SIG-M5 (cell line): ENCODE results near the gene PDE11A.

Experiments used
- DNase-seq: peaks from one replicate; lab custom pipeline; 2025; lab: John Stamatoyannopoulos, UW

Gene PDE11A

DNA sequence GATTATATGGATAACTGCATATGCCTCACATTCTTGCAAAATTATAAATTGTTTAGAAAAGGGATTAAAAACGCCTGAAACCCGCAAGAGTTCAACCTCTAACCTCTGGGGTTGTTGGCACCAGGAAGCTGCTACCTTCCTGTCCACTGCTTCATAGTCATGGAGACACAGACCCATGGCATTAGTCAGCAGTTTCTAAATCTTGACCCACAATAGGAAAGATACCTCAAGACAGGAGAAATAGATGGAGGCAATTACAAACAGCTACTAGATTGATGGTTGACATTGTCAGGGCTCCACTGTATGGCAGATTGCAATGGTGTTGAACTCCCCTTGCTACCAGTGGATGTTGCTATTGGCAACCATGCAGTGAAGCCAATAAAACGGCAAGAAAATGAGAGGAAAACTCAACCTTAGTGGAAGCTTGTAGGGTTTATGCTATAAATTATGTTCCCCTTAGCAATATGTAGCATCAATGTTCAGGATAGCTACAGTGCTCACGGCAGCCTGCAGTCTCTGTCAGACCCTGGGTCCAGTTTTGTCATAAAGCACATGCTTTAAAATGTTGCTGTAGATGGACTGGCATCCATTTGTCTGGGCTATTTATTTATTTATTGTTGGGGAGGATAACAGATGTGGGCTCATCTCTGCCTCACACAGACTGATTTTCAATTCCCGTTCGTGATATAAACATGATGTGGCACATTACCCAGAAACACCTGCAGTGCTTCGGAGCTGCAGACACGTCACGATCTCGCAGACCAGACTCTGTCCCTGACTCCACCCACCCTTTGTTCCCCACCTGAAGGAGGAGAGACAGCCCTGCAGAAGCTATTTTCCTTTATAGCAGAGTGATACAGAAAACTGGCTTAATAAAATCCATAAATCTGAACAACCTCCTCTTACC is 446.6 kb downstream of the PDE11A start:
- DNase-seq: no peak

DNA sequence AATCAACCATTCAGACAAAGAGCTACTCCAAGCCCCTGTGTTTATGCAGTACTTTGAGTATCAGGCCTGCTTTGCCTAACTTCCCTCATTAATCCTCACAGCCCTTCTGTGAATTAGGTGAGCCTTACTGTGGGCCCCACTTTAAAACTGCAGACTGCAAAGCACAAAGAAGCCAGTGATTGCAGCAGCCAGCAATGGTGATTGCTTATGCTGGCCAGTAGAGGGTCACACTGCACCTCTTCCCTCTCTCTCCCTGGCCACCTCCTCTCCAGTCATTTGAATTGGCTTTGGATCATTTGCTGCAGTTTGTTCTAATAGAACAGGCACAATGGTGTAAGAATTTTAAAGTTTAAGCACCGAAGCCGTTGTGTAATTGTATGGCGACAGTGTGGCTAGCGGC is 450.1 kb downstream of the PDE11A start:
- DNase-seq: no peak

DNA sequence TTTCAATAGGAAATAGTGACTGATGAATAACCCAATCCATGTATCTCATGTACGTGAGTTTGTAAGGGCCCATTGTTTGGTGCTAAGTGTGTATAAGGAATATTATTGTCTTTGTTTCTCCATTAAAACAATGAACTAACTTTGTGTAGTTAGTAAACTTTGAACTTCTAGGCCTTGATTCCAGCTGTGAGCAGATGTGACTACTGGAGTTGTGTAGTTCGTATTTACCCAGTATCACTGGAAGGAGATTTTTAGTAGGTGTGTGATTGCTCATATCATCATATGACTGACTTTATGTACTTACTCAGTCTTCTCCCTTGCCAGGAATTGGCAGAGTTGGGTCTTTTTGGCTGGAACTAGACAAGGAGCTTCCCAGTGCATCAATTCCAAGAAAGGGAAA is 452.6 kb downstream of the PDE11A start:
- DNase-seq: no peak

DNA sequence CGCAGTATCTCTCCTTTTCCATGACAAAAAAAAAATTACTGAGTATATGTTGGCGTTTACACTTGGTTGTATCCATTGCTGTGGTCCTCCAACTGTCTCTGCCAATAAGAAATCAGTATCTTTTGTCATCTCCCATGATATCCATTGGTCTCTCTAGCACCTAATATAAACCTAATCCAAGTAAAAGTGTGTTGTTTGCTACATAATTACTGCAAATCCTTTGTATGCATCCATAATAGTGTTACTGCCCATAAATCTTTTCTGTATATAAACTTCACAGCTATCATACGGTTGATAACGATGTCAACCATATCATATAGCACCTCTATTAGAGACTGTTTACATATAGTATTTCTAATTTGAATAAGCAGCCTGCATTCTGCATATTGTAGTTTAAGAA is 453.1 kb downstream of the PDE11A start:
- DNase-seq: no peak

DNA sequence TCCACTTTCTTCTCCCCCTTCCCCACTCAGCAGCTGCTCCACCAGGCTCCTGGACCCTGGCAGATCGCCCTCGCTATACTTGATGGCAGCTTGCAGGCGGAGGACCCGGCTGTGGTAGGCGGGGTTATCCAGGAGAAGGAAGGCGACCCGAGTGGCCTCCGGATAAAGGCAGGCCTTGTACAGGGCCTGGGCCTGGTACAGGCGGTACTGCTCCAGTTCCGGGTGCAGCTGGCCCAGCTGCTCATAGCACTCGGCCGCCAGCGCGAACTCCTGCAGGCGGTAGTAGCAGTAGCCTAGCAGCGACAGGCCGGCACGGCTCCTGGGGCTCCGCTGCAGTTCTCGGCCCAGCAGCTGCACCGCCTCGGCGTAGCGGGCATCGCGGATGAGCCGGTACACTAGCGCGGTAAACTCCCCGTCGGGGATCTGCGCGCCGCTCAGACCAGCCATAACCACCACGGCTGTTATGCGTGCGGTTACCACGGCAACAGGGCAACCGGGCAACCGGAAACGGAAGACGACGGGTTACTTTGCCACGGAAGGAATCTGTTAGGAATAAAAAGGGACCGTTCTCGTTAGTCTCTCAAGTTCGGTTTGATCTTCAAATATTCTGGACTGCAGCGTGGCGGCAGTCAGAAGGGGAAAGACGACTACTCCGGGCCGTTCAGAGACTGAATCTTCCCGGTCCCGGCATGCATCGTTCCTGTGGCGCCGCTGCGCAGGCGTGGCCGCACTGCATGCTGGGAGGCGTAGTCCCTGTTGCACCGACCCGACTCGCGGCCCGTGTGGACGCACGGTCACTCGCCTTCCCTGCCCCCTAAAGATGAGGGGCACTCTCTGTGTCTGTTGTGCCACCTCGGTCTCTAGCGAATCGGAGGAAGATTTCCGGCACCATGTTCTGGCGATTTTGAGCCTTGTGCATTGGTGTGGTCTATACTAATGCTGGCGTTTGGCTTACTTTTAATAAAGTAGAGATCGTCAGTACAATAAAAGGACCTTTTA is 454.0 kb downstream of the PDE11A start:
- DNase-seq: peak; percentile 60

DNA sequence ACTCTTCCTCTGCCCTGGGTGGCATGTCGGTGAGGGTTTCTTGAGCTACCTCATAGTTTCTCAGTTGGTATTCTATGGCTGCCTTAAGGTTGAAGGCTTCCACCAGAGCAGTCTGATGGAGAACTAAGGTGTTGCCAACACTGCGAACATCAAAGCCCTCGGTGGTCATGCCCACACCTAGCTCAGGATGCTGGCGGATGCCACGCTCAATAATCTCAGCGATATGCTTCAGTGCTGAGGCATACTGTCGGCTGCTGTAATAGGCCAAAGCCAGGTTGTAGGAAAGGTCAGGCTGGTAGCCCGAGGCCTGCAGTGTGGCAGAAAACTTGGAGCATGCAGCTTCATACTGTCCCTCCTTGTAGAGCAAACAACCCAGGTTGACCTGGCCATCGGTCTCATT is 454.7 kb downstream of the PDE11A start:
- no peak for DNase-seq

DNA sequence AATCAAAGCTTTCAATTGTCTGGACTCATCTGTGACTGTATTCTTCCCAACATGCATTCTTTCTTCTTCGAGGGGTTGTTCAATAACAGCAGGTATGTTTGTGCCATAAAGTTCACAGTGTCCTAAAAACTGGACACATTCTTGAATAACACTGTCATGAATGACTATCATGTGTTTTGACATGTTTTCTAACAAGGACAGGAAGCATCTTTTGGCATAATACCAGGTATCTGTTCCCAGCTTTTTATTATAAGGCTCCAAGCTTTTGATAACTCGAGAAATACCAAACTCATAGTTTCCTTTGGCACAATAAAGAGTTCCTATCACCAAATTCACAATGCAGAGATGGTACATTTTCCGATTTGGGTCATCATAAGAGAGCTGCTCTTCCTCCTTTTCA is 455.8 kb downstream of the PDE11A start:
- no peak for DNase-seq

DNA sequence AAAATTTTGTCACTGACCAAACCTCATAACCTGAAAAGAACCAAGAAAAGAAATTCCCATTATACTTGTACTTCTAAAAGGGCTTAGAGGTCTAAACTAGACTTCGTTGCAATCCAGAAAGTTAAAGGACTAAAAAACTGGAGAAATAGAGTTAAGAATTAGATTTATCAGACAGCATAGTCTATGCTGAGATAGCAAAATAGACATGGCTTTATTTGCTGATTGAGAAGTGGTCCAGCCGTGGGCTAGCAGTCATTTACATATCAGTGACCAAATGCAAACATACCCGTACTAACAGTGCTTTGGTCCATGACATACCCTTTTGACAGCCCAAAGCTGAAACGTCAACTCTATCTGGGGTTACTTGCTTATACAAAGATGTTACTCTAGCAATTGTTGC is 456.5 kb downstream of the PDE11A start:
- DNase-seq: no peak

DNA sequence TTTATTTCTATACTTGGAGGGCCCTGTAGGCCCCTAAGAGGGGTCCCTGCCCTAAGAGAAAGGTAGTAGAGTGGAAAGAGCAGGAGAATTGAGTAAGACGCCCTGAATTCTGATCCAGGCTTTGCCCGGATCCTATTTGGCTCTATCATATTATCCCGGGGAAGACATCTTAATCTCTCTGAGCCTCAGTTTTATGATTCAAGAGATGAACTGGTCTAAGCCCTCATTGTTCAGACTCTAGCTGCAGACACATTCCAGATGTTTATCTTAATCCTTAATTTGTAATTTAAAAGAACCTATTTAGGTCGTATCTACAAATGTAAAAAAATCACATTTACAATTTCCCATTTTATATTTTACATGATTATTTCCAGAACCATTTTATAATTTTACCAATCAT is 459.9 kb downstream of the PDE11A start:
- DNase-seq: no peak

DNA sequence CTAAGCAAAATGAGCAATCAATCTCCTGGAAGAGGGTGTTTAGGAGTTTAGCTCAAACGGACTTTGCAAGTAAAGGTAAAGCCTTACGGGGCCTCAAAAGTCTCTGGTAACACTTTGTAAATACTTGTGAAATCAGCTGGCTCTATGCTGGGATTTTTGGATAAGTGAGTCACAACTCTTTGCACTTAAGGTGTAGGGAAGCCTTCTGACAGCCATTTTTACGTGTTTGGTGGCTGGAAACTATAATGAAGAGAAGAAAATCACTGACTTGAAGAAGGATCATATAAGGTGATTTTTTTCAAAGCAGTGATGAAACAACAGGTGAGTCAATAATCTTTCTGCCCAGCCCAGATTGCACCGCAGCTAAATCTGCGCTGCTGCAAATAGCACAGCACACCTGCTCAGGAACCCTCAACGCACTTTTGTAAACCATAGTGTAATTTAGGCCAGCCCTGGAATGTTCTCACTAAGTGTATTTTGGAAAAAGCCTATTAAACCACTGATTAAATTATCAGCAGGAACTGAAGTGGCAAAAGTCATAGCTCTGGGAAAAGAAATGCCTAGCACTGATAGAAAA is 461.2 kb downstream of the PDE11A start:
- DNase-seq: no peak

DNA sequence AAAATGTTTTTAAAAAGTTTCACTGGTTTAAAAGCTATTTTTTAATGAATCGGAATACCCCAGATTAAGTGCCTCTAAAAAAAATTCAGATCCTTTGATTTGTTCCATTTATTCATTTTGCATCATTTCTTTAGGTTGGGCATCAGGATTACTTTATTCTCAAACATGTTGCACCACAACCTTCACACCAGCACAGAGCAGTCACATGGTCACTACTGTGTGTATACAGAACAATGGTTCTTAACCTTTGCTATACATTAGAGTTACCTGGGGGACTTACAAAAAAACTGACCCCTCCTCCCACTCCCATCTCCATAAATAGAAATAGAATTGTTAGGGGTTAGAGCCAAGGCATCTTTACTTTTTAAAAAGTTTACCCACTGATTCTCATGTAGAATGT is 461.8 kb downstream of the PDE11A start:
- DNase-seq: no peak

DNA sequence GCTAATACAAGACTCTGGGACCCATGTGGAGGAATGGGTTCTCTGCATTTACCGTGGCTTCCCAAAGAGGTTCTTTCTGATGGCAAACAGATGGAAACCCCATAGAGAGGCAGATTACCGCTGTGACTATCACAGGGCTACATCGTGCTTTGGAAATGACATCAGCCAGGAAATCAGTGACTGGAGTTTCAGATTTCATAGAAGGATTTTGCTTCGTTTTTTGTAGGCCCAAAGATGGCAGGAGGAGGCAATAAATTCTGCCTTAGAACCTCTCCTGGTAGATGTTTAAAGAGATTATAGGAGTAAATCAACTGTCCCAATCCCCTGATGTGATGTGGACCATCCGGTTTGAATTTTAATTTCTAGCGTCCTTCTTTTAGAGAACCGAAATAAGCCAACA is 465.9 kb downstream of the PDE11A start:
- DNase-seq: no peak

DNA sequence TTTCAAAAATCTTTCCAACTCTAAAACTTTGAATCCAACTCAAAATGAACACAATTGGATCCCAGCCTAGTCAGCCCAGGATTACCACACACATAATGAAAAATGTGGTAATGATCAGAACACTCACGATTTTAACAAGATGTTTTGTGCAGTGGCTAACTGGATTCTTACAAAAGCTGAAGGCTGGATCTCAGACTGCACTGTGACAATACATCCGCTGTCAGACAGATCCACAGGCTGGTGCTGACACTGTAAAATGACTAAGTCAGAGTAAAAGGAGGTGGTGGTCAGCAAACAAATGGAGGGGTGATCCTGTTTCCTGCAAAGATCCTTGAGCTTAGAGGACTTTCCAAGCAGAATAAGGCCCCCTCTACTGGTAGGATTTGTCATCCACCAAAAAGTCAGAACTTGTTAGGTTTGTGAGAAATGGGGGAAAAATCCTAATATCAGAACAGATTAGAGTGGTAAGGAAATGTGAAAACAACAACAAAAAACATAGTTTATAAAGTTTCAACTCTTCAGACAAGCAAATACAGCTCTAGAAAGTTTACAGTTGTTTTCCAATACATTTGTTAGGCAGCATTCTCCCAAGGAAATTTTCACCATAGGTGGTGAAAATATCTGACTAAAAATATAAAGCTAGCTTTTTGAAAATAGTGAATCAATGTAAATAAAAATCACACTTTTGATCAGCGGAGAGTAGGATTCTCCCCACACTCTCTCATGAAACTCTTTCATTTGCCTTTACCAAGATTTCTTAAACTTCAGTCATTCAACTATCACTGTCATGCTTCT is 468.1 kb downstream of the PDE11A start:
- DNase-seq: no peak

DNA sequence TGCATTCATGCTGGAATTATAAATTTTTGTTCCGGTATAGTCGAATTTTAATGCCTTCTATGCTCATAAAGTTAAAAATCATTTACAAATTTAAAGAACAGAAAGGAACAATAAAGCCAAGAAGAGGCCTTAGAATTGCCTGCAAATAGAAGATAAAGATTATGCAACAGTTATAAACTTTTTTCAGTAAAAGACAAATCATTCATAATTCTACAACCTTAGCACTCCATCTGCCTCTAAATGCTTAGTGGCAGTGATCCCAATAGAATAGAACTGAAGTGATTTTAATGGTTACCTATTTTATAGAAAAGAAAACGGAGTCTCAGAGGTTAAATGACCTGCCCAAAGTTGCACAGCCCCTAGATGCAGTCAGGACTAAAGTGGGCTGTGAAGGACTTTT is 468.8 kb downstream of the PDE11A start:
- DNase-seq: no peak

DNA sequence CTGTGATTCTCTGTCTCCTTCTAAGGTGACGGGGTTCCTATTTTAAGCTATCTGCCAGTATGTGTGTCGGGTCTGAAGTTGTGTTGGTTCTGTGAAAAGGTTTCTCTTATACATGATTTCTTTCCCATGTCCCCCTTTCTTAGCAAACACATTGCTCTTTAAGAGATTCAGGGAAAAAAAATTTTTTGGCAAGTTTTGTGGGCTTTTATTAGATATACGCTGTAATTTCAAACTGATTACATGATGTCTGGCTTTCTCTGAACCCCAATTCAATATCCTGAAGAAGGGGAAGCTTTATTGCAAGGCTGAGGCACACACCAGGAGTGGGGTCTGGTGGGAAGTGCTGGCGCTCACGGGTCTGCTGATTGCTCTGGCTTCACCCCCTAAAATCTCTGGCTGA is 469.4 kb downstream of the PDE11A start:
- DNase-seq: no peak

DNA sequence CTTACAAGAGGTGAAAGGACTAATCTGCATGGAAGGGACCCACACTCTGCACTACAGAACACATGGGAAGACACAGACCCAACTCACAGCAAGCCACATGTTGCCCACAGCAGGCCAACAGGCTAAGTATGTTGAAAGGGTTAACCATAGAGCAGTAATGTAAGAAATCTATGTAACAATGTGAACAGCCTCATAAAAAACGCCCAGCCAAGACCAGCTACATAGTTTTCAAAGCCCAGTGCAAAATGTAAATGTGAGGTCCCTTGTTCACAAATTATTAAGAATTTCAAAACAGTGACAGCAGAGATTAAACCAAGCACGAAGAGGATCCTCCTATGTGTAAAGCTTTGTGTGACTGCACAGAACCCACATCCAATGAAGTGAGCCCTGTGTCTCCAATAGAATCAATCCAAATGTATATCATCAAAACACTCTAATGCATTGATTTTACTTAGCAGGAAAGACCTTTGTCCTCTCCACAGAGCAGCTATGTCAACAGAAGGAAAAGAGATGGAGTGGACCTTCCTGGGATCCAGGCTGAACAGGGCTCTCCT is 469.9 kb downstream of the PDE11A start:
- DNase-seq: no peak

DNA sequence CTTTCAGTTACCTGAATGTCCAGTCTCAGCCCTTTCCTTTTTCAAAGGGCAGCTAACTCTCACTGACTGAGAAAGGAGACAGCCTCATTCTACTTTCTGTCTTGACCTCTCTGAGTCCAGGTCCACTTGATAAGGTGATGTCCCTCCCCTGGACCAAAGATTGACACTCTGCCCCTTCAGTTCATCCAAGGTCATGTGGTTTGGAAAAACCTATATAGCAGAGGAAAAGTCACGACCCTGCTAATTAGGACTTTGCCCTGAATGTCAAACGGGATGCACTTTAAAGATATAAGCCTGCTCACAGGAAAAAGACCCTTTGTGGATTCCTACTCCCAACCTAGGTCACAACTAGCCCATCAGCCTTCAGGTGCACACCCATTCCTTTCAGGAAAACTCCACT is 471.7 kb downstream of the PDE11A start:
- no peak for DNase-seq

DNA sequence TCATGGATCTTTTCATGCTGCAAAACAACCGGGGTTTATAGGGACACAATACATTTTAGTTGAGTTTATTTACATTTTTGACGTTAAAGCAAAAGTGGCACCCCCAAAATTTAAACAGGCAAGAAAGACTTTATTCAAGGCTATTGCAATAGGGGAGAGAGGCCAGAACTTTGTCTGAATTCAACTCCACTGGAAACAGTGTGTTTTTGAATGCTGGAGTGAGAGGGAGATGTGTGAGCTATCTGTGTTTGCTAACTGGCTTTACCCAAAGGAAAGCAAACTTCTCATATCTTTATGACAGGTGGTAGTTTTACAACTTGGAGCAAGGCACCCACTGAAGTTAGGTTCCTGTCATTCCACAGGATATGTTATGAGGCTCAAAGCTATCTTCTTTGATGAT is 472.6 kb downstream of the PDE11A start:
- no peak for DNase-seq

DNA sequence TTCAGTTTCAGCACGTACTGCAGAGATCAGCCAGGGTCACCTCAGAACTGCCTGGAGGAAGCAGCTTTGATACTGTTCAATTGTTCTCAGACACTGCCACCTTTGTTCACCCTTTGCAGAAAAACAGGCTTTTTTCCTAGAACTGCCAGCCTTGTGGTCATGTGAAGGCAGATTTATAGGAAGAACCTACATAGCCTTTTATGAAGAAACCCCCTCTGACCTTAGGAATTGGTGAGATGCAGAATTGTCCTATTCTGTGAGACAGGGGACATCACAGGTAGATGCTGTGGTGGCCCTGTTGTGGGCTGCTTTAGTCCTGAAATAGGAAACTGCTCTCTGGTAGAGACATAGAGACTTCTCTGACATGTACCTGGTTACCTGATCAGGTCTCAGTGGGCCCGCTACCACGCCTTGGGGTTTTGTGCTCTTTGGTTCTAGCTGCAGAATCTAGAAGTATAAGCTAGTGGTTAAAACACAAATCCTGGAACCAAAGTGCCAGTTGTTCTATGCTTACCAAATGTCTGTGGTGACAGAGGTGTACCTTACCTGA is 473.4 kb downstream of the PDE11A start:
- DNase-seq: no peak

DNA sequence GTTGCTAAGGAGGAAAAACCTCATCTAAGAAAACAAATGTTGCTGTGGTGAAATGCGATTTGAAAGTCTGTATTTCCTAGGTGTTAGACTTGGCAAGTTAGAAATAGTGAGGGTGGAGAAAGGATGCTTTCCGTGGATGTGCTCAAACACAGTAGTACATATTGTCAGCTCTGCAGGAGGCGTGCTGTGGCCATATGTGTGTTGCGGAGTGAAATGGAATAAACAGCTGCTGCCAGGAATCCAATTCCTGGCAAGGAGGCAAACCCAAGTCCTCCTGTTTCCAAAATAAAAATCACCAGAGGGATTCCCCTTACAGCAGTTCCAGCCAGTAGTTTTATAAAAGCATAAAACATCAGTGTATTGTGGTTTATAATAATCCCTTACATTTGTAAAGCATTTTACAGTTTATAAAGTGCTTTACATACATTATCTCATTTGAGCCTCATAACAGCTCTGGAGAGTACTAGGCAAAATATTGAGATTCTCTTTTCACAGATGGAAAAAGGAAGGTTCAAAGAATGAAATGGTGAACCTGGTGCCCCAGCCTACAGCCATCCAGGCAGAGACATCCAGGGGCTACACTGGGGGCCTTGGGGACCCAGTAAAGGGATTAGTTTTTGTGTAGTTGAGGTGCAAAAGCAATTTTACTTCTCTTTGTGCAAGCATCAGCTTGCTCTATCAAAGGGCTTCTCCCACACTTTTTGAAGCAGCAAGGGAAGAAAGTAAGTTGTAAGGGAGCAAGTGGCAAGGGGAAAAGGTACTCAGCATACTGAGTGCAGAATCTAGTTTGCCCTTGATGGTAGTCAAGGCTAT is 474.0 kb downstream of the PDE11A start:
- no peak for DNase-seq
